Germinal center (tissue), 1 donor: ENCODE results near the gene HIF3A.

Experiments
- DNase-seq: peaks from one replicate; pipeline ENCODE4 v3.0.0; 2012; ENCODE audit warnings: mixed read lengths, low spot score

Gene HIF3A

GRCh38 chr19:46330319-46330918 is 33.6 kb downstream of the HIF3A start:
- no peak for DNase-seq

DNA sequence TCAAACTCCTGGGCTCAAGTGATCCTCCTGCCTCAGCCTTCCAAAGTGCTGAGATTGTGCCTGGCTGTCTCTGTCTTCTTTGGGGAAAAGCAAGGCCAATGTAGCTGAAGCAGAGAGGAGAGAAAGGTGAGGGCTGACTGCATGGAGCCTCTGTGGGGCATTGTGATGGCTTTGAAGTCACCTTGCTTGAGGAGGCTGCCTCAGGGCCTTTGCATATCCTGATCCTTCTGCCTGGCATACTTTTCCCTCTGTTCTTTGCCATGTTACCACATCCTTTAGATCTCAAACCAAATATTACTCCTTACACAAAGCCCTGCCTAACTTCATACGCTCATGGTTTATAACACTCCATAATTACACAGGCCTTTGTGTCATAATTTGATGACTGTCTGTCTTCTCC is 40.6 kb downstream of the HIF3A start:
- no peak for DNase-seq

DNA sequence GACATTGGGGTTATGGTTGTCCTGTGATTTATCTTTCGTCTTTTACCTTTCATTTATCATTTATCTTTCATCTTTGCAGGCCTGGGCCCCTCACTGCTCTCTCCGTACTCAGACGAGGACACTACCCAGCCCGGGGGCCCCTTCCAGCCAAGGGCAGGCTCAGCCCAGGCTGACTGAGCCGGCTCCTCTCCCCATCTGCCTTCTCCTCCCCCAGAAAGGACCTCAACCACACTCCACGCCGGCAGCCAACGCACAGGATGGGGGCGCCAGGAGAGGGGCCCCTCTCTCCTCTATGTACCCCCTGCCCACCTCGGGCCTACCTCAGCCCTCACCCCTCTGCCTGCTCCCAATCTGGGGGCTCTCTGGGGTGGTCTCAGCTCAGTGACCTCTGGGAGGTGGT is 42.6 kb downstream of the HIF3A start:
- no peak for DNase-seq

DNA sequence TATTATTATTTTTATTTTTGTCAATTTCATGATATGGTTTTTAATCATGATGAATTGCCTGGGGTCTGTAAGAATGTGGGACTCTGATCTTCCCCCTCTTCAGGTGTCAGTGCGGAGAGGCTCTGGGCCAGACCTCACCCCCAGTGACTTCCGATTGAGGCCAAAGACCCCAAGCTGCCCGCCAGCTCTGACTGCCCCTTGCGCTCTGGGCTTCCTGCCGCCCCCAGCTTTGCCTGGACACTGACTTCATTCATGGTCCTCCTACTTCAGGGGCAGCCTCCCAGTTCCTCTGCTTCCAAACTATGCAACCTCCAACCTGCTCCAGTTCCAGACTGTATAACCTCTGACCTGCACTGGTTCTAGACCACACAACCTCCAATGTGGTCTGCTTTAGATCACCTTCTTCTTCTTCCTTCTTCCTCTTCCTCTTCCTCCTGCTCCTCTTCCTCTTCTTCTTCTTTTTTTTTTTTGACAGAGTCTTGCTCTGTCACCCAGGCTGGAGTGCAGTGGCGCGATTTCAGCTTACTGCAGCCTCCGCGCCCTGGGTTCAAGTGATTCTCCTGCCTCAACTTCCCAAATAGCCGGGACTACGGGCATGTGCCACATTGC is 43.3 kb downstream of the HIF3A start:
- DNase-seq = no peak

DNA sequence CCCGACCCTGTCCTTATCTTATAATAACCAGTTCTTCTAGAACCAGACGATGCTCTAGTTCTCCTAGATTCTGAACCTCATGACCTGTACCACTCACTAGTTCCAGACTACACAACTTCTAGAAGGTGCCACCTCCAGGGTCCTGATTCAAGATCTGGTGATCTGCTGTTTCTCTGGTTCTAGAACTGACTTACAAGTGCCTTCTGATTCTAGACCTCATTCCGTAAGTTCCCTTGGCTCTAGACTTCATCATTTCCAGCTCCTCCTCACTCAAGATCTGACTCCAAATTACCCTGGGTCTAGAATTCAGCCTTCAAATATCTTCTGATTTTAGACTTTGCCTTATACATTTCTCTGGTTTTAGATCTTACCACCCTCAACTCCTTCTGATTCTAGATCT is 45.1 kb downstream of the HIF3A start:
- DNase-seq = no peak

- DNase-seq = no peak
Observed at GRCh38 chr19:46344363-46344762, 47.5 kb downstream of the HIF3A start.

DNA sequence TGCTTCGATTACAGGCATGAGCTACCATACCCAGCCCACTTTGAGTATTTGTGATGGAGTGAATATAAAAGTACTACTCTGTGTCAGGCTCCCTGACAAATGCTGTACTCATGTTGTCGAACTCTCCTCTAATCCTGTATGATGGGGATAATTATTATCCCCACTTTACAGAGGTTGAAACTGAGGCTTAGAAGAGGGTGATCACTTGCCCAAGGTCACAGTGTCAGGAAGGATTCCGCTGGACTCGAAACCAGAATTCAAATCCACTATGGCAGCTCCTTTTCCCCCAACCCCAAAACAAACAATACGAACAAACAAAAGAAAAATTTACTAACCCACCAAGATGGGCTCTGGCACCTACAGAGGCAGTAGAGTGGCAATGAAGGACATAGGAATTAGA is 48.3 kb downstream of the HIF3A start:
- DNase-seq = no peak

DNA sequence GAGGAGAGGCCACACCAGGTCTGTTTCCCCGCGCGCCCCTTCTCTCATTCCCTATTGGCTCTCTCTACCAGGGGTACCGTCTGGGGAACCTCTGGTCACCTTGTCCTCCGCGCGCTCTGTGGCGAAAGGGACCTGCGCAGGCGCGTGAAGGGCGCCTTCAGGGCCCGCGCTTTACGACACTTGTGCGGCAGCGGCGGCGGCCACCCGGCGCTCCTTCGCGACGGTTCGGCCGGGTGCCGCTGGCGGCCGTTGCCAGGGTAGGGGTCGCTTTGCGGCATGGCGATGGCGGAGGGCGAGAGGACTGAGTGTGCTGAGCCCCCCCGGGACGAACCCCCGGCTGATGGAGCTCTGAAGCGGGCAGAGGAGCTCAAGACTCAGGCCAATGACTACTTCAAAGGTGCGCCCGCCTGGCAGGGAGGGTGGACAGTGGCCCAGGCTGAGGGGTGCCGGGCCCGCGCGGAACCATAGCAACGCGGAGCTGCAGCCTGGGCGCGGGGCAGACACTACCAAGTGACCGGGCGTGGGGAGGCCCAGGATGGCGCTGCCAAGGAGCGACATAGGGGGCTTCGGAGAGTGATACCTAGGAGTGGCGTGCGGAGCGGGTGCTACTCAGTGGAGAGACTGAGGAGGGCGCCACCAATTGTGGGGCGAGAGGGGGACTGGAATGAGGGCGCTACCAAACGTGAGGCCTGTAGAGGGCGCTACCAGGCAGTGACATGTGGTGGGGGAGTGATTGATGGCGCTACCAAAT is 50.2 kb downstream of the HIF3A start, which contains the start of gene PPP5C:
PPP5C (plus strand) TSS at position 267 of the 751 bp plus-strand sequence; CDS start at position 277, 10 bp downstream.
- peak; percentile 96 for DNase-seq

DNA sequence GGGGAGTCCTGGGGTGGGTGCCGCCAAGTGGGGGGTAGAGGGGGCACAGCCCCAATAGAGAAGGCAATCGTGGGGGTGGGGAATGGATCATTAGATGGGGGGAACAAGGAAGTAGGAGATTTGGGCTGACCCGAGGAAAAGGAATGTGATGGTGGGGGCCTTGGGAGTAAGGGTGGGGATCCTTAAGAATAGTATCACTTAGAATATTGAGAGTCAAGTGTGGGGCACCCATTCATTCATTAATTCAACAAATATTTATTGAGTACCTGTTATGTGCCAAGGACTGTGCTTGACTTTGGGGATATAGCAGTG is 50.7 kb downstream of the HIF3A start:
- no peak for DNase-seq

DNA sequence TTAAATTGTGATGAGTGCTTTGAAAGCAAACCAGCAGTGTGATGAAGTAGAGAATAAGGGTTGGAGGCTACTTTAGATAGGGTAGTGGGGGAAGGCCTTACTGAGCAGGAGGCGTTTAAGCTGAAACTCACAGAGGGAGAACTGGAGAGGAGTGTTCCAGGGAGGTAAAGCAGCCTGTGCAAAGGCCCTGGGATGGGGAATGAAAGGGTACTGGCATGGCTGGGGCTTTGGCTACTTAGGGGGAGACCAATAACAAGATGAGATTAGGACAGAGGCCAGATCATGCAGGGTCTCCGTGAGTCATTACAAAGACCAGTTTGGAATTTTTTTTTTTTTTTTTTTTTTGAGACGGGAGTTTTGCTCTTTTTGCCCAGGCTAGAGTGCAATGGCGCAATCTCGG is 51.1 kb downstream of the HIF3A start:
- no peak for DNase-seq

GRCh38 chr19:46349311-46349993 is 52.6 kb downstream of the HIF3A start:
- peak; percentile 28 for DNase-seq

GRCh38 chr19:46350029-46350757 is 53.4 kb downstream of the HIF3A start:
- DNase-seq = no peak

GRCh38 chr19:46350758-46351159 is 53.9 kb downstream of the HIF3A start:
- peak; percentile 35 for DNase-seq

- DNase-seq = peak; percentile 39
Observed at GRCh38 chr19:46351241-46352041, 54.6 kb downstream of the HIF3A start.

GRCh38 chr19:46353730-46354528 is 57.1 kb downstream of the HIF3A start:
- no peak for DNase-seq

DNA sequence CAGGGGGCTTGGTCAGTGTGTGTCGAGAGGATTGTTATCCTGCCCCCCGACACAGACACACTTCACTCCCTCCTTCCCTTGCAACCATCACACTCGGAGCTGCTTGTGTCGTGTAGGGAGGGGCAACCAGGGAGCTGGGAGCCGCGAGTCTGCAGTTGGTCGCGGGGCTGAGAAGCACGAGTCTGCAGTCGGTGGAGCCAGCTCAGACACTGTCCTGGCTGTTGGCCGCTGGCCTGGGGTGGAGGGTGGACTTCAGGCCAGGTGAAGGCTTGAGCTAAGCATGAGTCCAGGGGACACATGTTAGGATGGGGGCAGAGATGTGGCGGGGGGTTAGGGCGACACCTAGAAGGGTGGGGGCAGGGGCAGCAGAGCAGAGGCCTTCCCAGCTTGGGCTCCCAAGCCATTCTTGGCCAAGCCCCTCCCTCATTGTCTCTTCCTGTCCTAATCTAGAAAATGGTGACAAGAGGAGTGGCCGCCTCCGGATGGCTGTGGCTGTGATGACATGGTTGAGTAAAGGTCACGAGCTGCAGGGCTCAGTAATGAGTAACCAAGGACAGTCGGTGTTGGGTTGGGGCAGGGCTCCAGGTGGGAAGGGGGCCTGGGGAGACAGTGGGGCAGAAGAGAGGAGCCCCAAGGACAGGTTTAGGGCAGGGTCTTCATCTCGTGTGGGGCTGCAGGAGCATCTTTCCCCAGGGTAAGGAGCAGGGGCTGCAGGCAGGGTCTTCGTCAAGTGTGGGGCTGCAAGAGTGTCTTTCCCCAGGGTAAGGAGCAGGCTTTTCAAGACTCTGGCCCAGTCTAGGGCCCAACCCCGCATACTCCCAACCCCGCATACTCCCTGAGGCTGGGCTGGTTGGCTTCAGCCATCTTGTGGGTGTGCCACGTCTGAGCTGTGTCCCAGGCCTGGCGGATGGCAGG is 58.6 kb downstream of the HIF3A start:
- no peak for DNase-seq

- DNase-seq = no peak
Observed at GRCh38 chr19:46356149-46357055, 59.6 kb downstream of the HIF3A start.

GRCh38 chr19:46357846-46358583 is 61.2 kb downstream of the HIF3A start:
- no peak for DNase-seq
